ENCODE results near the gene PPFIA1.
"Not testable (repeated sequence)": the region's sequence is repeated elsewhere in the genome, so short reads cannot be mapped to it uniquely, and the experiment has no call there.

The PPFIA1 gene

DNA sequence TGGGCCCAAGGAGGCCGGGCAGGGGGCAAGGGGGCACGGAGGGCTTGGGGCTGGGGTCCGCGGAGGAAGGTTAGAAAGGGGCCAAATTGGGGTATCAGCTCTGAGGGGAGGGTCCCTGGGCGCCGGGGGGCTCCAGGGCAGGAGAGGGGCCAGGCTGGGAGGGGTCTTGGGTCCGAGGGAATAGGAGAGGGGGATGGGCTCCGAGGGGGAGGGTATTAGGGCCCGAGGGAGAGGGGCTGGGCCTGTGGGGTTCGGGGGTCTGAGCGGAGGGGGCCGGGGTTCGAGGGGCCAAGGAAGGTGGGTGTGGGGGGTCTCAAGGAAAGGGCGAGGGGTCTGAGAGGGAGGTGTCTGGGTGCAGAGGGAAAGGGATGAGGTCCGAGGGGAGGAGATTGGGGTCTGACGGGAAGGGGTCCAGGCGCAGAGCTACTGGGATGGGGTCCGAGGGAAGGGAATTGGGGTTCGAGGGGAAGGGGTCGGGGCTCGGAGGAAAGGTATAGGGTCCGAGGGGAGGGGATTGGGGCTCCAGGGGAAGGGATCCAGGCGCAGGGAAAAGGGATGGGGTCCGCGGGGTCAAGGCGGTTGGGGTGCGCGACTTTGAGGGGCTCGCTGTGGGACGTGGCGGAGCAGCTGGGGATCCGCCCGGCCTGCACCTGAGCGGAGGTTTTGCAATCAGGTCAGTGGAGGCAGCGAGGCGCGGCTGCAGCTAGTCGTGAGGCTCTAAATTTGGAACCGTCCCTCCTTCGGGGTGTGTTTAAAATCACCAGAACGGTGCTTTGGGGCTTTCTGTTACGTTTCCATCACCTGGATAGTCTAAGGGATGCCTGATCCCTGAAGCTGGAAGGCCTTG is 128.6 kb downstream of the PPFIA1 start:
- DNase-seq, result no peak

DNA sequence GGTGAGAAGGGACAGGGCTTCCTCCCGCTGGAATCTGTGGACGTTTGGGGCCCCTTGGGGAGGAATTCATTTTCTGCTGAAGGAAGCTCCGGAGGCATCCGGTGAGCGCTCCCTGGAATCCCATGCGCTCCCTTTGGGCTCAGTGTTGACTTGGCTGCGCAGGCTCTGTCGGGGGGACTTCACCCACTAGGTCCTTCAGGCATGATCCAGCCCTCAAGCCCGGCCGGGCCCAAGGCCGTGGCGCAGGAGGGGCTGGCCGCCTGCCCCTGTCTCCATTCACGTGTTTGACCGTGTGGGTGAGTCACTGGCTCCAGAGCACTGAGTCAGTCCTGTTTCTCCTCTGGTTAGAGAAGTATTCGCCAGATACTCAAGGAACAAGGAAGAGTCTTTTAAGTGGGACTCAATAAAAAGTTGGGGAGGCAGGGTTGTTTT is 129.2 kb downstream of the PPFIA1 start:
- no peak for DNase-seq

DNA sequence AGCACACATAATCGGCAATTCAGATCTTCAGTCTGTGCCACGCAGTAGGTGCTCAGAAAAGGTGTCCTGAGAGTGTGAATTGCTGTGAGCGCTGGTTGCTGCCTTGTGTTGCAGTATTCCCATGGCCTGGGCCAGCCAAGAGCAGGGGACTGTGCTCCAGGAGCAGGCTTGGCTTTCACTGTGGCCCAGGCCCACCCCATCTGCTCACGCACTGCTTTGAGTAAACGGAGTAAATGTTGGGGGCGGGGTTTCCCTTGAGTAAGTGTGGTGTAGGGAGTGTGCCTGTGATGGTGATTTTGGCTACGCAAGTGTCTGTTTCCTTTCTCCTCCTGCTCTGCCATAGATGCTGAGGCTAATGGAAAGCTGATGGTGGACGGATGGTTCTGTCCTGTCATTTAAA is 130.2 kb downstream of the PPFIA1 start:
- DNase-seq, result peak in 1 of 3 experiments; percentile 16

DNA sequence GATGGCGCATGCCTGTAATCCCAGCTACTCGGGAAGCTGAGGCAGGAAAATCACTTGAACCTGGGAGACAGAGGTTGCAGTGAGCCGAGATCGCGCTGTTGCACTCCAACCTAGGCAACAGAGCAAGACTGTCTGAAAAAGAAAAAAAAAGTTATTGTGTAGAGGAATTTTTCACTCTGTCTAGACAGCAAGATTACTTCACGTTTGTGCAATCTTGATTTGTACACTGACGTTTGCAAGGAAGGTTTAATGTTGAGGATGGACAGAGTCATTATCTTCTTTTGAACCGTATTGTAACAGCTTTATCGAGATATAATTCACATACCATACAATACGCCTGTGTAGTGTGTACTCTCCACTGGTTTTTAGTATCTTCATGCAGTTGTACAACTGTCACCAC is 131.5 kb downstream of the PPFIA1 start:
- no peak for DNase-seq

DNA sequence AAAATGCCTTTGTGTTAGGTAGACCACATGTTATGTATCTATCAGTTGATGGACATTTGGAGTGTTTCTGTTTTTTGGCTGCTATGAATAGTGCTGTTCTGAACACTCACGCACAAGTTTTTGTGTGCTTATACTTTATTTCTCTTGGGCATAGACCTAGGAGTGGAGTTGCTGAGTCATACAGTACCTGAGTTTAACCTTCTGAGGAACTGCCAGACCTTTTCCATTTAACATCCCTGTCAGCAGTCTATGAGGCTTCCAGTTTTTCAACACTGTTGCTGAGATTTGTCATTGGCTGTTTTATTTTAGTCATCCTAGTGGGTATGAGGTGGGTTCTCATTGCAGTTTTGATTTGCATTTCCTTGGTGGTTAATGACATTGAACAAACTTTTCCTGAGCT is 132.2 kb downstream of the PPFIA1 start:
- no peak for DNase-seq

DNA sequence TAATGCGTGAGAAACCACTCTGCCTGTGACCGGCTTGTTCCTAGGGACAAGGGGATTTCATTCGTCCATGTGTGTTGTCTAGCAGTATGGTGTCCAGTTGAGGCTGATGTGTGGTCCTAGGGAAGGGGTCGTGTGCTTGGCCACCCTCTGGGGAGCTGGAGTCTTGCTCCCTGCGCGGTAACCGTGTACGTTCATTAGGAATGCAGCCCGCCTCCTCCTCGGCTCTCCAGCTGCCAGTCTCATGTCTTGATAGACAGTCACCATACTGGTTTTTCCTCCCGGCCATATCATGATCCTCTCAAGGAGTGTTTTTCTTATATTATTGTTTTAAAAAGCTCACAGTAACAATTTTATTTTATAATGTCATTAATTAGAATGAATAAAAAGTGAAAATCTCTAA is 133.8 kb downstream of the PPFIA1 start:
- no peak for DNase-seq

DNA sequence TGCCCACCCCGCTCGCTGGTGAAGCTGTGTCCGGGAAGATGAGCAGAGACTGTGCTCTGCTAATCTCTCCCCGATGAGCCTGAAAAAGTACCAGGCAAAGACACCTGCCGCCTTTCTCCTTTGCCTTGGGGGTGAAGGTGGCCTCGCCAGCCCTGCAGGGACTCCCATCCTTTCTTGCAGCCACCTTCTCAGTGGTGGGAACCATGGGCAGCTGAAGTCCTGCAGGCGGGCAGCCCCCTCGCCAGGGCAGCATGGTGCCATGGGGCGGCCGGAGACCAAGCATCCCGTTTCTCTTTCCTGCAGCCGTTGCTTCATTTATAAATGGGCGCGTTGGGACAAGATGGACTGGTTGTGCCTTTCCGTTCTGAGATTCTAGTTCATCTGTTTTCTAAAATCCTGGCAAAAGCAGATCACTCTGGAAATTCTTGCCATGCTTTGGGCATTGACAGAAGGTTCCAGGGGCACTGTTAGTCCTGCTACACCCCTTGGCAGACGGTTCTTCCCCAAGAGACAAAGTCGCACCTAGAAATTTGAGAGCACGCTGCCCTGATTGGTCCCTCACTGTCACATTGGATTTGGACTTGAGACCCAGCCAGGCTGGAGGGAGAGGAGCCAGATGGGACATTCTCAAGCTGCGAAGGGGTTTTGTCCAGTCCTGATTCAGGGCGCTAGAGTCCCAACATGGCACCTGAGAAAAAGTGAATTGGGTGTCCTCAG is 135.3 kb downstream of the PPFIA1 start:
- DNase-seq, result no peak

DNA sequence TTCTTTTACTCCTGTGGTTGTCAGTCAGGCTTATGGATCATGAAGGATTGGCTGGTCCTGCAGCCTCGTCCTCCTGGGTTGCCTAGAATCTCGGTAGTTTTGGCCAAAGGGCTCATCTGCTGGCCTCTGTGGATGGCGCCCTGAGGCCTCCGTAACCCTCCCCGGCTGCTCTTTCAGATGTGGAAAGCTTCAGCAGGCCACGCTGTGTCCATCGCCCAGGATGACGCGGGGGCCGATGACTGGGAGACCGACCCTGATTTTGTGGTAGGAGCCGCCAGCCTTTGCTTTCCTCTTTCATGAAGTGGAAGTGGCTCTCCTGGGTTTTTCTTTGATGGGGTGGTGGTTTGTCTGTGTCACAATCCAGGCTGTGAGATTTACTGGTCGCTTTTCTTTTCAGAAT is 136.6 kb downstream of the PPFIA1 start:
- DNase-seq, result no peak

DNA sequence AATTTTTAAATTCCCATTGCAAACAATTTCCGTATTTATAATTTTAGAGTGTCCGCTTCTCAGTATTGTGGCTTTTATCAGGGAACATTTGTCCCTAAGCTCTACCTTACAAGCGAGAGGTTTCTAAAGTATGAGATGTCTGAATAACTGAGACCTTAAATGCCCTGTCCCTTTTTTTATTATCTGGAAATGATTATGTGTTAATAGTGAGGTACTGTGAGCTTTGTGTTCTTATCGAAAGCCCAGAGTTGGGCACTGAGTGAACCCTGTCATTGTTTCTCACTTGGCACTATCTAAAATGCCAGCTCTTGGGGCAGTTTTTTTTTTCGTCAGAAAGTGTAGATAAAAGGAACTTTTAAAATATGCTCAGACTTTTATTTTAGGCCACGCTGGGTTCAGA is 137.3 kb downstream of the PPFIA1 start:
- no peak for DNase-seq

DNA sequence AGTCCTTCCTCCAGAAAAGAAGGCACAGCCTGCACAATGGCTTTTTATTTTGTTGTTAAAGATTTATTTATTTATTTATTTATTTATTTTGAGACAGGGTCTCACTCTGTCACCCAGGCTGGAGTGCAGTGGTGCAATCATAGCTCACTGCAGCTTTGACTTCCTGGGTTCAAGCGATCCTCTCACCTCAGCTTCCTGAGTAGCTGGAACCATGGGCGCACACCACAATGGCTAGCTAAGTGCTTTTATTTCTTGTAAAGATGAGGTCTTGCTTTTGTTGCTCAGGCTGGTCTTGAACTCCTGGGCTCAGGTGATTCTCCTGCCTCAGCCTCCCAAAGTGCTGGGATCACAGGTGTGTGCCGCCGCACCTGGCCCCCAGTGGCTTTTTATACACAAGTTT is 137.8 kb downstream of the PPFIA1 start:
- DNase-seq, result not testable (repeated sequence)

DNA sequence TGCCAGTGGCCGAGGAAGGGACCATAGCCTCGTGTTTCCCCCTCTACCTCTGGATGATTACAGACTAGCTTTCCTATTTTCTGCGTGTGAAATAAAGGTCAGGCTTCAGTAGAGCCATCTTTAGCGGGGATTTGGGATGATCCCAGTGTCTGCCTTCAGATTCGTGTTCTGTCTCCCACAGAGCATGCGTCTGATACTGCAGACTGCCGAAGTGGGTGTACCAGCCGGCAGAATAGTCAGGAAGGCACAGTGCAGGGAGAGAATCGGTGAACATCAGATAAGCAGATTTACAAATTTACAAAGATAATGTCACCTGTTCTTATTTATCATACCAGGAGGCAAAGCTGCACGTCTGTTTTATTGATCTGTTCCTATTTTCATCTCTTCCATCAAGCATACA is 138.9 kb downstream of the PPFIA1 start:
- no peak for DNase-seq

DNA sequence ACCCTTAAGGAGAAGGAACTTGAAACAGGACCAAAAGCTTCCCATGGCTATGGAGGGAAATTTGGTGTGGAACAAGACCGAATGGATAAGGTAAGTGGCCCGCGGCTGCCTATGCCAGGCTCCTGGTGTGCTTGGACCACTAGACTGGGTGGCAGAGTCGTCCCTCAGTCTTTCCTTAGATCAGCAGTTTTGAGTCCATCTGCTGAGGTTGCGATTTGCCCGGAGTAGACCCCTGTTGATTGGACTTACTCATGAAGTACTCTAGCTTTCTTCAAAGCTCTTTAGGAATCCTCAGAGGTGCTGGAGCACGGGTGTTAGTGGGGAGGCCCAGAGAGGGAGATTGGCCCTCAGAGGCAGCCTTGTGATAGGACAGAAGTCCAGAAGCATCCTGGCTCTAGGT is 139.4 kb downstream of the PPFIA1 start:
- DNase-seq, result no peak

DNA sequence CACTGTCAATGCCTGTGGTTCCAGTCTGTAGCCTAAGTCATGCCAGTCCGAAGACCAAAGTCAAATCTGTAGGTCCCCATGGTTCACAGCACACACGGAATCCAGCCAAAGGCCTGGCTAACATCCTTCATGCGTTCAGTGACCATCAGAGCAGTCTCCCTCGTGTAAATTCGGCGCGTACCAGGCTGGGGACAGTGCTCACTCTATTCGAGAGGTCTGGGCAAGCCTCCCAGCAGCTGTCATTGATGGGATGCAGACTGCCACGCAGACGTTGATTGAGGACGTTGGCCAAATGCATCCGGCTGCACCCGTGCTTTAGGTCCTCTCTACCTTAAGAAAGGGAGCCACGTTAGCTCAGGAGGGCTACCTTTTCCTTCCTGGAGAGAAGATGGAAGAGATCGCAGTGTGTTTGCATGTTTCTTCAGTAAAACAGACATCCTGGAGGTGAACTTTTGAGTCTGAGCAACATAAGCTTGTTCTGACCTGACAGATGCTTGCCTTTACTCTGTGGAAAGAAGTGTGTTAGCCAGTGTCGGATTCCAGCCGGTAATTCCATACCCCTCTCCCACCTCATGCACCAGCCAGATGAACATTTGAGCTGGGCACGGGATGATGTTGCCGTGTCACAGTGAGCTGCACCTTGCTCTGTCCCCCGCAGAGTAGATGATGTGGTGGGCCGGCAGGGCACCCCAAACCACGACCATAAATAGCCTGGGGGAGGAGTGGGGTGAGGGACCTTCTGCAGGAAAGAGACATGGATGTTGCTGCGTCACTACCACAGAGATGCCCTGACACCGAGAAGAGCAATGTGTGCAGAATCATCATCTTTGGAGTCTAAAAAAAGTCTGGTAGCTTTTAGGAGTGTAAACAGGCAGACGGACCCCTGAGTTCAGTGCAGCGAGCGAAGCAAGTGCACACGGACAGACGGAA is 140.1 kb downstream of the PPFIA1 start:
- no peak for DNase-seq

DNA sequence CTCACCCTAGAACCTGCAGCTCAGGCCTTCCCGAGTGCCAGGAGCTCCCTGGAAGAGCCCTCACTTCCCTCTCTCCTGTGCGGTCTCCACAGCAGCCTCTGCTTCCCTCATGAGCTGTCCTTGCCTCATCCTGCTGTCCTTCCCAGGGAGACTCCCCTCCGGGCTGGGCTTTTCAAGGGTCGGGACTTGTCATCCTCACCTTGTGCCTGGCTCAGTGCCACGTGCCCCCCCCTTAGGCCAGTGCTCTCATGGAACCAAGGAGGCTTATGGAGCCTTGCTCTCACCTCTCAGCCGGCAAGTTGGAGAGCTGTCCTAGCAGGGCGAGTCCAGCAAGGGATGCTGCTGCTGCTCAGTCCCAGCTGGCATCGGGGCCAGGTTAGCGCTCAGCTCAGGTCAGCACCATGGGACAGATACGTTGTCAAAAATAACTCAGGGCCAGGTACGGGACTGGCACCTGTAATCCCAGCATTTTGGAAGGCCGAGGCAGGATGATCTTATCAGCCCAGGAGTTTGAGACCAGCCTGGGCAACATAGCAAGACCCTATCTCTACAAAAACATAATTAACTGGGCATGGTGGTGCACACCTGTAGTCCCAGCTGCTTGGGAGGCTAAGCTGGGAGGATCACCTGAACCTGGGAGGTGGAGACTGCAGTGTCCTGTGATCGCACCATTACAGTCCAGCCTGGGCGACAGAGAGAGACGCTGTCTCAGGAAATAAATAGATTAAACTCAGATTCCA is 141.4 kb downstream of the PPFIA1 start:
- no peak for DNase-seq

DNA sequence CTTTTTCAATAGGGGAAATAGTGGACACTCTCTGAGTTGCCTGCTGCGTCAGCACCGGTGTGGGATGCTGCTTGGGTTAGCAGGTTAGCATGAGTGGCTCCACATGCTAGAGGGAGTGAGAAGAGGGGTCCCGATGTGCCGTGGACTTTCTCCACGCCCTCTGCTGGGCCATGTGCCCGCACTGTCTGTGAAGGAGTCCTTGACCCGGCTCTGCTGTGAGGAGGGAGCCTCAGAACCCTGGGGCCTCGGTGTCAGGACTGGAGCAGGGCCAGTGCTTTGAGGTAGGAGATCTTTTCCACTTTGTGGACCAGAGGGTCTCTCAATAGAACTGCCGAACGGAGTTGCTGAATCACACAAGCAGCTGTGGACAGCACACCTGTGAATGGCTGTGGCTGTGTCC is 142.7 kb downstream of the PPFIA1 start:
- DNase-seq, result no peak

DNA sequence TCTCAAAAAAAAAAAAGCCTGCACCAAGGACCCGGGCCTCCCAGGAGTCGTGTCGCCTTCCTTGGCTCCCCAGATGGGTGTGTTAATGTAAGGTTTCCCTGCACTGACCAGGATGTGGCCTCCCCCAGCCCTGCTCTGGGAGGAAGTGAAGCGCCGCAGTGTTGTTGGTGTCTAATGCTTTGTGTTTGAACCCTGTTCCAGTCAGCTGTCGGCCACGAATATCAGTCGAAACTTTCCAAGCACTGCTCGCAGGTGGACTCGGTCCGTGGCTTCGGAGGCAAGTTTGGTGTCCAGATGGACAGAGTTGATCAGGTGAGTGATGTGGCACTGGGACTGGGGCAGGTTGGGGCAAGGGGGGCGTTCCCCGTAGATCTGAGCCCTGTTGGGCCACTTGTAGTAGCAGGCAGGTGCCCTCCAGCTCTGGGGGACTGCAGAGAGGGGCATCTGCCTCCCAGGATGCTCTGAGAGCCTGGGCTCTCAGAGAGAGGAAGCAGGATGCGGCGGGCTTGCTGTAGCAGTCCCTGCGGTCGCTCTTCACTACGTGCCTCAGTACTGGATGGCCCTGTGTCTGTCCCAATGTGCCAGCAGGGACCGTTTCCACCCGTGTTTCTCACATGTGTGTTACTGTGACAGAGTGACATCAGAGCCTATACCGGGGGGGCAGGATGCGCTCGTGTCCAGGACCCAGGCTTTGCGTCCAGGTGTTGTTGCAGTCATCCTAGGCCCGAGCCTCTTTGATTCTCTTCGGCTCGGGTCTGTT is 144.0 kb downstream of the PPFIA1 start:
- no peak for DNase-seq

DNA sequence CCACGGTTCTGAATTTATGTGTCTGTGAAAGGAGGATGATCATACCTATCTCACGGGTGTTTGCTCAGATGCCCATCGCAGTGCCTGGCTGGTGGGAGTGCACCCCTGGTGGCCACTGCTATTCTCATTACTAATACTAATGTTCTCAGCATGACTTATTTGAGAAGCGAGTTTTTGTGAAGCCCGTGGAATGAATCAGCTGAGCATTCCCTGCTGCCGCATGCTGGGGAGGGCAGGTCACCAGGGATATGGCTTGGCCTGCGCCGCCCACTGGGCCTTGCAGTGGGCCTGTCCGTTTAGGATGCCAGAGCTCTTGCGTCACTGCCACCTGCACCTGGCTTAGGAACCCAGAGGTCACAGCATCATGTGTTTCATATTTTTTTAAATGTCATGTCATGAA is 144.7 kb downstream of the PPFIA1 start:
- no peak for DNase-seq

DNA sequence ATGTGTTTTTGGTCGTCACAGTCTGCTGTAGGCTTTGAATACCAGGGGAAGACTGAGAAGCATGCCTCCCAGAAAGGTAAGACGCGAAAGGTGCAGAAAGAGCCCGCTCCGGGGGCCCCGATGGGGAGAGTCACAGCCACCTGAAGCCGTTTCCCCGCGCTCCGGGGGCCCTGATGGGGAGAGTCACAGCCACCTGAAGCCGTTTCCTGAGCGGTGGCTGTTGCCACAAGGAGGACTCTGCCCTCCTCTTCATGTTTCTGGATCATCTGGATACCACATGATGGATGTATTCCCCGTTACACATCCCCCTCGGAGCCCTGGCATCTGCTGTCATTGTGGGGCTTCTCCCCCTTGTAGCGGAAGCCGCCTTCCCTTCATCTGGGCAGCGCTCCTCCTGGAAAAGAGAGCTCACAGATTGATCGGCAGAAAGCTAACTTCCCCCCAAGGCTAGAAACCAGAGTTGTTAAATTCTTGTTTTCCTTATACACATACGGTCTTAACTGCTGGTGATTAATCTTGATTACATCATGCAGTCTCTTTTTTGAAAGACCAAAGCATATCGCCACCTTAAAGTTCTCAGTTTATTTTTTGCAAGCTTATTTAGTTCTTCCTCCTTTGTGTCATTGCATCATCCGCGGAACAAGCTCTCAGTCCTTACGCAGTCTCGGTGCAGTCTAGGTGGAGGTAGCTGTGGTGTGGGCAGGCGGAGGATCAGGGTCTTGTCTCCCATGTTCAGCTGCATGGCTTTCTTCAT is 145.3 kb downstream of the PPFIA1 start:
- DNase-seq, result no peak

DNA sequence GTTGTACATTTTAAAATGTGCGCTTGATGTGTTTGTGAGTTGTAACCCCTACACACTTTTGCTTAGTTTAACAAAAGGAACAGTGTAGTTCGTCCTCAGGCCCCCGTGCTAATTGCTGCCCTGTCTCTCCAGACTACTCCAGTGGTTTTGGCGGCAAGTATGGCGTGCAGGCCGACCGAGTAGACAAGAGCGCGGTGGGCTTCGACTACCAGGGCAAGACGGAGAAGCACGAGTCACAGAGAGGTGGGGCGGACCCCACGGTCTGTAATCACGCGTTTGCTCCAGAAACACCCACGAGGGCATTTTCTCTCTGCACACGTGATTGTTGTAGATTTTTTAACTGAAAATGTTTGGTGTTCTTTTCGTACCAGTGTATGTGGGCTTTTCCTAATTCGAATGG is 146.4 kb downstream of the PPFIA1 start:
- DNase-seq, result no peak

DNA sequence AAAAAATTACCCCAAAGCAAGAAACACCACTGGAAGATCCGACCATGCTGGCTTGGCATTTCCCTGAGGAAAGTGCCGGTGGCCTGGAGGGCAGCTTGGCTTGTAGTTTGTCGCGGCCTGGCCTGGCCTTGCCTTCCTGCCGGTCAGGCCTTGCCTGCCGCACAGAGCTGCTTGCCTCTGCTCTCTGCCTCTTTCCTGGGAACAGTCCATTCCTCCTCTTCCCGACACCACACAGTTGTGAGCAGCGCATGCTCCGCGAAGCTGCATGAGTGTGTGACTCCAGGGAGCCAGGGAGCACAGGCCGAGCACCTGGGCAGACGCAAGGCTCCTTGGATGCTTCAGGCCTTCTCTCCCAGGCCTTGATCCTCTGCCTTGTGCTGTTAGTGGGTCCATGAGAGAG is 147.6 kb downstream of the PPFIA1 start:
- DNase-seq, result no peak

Measured in NCI-H1417 (cell line).